Transverse colon (tissue), 4 donors: ENCODE results near the gene FERMT3. TPM values are rescaled to one million over a fixed set of nuclear protein-coding genes. Genes with fewer than 3 reads are reported as not detected.
A peak's percentile ranks its signal among the peaks of the same experiment; 100 is the strongest.

ENCODE experiments used
- DNase-seq: peaks from one replicate; pipeline ENCODE4 v3.0.0-alpha.2; 2019
- H3K27ac ChIP-seq, 4 donors: fragments of 200-600 bp; sonication (generic); 2 replicates each; pipeline ENCODE4 v1.5.1; 2016 to 2018; ENCODE audit warnings: inconsistent platforms in 4 of 4
- H3K27me3 ChIP-seq: fragments of 200-600 bp; sonication (generic); 2 replicates; pipeline ENCODE4 v1.5.1; 2017; ENCODE audit warnings: inconsistent platforms
- H3K36me3 ChIP-seq, 4 donors: fragments of 200-600 bp; sonication (generic); 2 replicates each; pipeline ENCODE4 v1.5.1; 2017 to 2019; ENCODE audit warnings: inconsistent platforms in 4 of 4
- H3K4me1 ChIP-seq, 4 donors: fragments of 200-600 bp; sonication (generic); 2 replicates each; pipeline ENCODE4 v1.5.1; 2017 to 2020; ENCODE audit warnings: inconsistent platforms in 4 of 4
- H3K4me3 ChIP-seq, 4 donors: fragments of 200-600 bp; sonication (generic); 1 replicate in 1 of 4; 2 replicates in 3 of 4; pipeline versions ENCODE4 v1.5.1 to v1.6.1; 2017 to 2019; ENCODE audit warnings: inconsistent platforms in 4 of 4
- H3K9me3 ChIP-seq, 2 donors: fragments of 200-600 bp; sonication (generic); 2 replicates each; pipeline ENCODE4 v1.5.1; 2017 to 2019; ENCODE audit warnings: inconsistent platforms in 2 of 2
- EP300 ChIP-seq: sonication (generic); formaldehyde crosslinking; IDR thresholded peaks from one replicate; pipeline ENCODE4 v1.6.1; 2017; ENCODE audit warnings: antibody characterized with exemption, low read depth
- POLR2A ChIP-seq: fragments of 450-650 bp; IDR thresholded peaks from one replicate; pipeline ENCODE4 v1.6.1; 2016; ENCODE audit warnings: antibody characterized with exemption, mild to moderate bottlenecking, moderate library complexity
- POLR2AphosphoS5 ChIP-seq, 3 donors: sonication (generic); formaldehyde crosslinking; IDR thresholded peaks; one replicate each; pipeline ENCODE4 v1.6.1; 2016; ENCODE audit warnings: antibody characterized with exemption in 3 of 3
- WGBS, 2 donors: methylation state at CpG; one replicate each; pipeline ENCODE4 v1.1.5; 2018; ENCODE audit warnings: low coverage in 1 of 2; 5-methylcytosine and 5-hydroxymethylcytosine counted together
- in situ Hi-C, 4 donors: fragments of 200-750 bp; cut with MboI; loops; one replicate each; pipeline versions ENCODE4 v1.15.0 to v1.15.1; 2017; ENCODE audit warnings: low sequenced_read_pairs in 3 of 4, low pct_ligation_motif_present in 1 of 4, low pct_unique_long_range_greater_than_20kb in 1 of 4
- intact Hi-C: fragments of 100-400 bp; cut with DNase I; formaldehyde crosslinking; loops from one replicate; pipeline ENCODE4 v1.15.1; 2023; ENCODE audit warnings: low total_unique reads
- total RNA-seq, 4 donors: library from RNA; depleted of rRNA; stranded (reverse); fragments of >200 nt; gene quantifications; one replicate each; pipeline ENCODE4 v1.1.0, GENCODE V29; 2016
- TF ChIP-seq, protein P1 (sequence below), 5 experiments: fragments of 200-600 bp in 3 of 5; fragments of 450-650 bp in 2 of 5; sonication (generic) in 3 of 5; IDR thresholded peaks; 1 replicate in 2 of 5; 2 replicates in 3 of 5; pipeline ENCODE4 v1.5.1; 2016 to 2017; ENCODE audit warnings: antibody characterized with exemption in 5 of 5, inconsistent platforms in 3 of 5, mild to moderate bottlenecking in 2 of 5, moderate library complexity in 1 of 5

FERMT3 gene
- total RNA-seq, 4 donors from 2014 or later, result 14.6 to 63.3 (median 28.6) TPM

DNA sequence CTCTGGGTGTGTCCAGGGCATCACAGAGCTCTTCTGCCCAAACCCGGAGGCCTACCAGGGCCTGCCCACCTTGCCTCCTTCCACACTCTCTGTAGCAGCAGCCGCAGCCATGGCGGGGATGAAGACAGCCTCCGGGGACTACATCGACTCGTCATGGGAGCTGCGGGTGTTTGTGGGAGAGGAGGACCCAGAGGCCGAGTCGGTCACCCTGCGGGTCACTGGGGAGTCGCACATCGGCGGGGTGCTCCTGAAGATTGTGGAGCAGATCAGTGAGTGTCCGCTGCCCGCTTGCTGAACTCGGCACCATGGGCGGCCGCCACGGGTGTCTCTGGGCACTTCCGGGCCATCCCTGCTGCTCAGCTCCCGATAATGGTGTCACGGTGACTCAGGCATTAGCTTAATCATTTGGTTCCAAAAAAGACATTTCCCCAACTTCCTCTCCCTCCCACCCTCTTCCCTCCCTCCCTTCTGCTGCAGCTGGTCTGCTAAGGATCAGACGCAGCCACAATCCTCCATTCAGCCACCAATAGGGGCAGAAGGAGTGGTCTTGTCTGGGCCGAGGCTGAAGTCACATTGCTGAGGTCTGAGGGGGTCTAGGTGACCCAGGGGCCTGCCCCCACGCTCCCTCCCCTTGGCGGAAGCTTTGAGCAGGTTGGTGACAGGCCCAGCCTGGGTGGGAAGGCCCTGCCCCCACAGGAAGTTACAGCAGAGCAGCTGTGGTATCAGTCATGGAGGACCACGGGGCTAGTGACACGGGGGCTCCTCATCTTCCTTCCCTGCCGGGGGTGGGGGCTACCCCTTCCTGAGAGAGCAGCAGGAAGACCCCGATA, 950 bp downstream of the FERMT3 start:
- H3K36me3 ChIP-seq, result peaks cover 0 to 18% (median 7%) of the 10 kb centered on the region in 4 donors
- TF ChIP-seq, protein P1, sequence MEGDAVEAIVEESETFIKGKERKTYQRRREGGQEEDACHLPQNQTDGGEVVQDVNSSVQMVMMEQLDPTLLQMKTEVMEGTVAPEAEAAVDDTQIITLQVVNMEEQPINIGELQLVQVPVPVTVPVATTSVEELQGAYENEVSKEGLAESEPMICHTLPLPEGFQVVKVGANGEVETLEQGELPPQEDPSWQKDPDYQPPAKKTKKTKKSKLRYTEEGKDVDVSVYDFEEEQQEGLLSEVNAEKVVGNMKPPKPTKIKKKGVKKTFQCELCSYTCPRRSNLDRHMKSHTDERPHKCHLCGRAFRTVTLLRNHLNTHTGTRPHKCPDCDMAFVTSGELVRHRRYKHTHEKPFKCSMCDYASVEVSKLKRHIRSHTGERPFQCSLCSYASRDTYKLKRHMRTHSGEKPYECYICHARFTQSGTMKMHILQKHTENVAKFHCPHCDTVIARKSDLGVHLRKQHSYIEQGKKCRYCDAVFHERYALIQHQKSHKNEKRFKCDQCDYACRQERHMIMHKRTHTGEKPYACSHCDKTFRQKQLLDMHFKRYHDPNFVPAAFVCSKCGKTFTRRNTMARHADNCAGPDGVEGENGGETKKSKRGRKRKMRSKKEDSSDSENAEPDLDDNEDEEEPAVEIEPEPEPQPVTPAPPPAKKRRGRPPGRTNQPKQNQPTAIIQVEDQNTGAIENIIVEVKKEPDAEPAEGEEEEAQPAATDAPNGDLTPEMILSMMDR (IDR thresholded peaks at IDR 0.05), result no peak
- peak in 1 of 3 donors; percentile 10 for TF ChIP-seq POLR2AphosphoS5 (IDR thresholded peaks at IDR 0.05)
- peak; percentile 21 for TF ChIP-seq POLR2A
- H3K9me3 ChIP-seq, result no peaks in the 10 kb centered on the region
- WGBS, 2 donors, result 59% methylated on average over 28 of the region's 30 CpGs; no CpG with 5 or more reads in 1 of the 2 donors
- intact Hi-C loops, result no loop called here
- DNase-seq, result peak; percentile 74
- peak overlapping the region; percentile 73 to 85 (median 80) for H3K27ac ChIP-seq
- H3K4me3 ChIP-seq, result peak overlapping the region in 3 of 4 donors; percentile 12 to 52 (median 34)
- in situ Hi-C loops, result loop anchor here in 1 of 4 donors (10.0 kb wide), 1 partner anchor 87 kb away; the partner anchor contains the start of gene KCNK4
- no peaks in the 10 kb centered on the region for H3K27me3 ChIP-seq
- peaks cover 7 to 38% (median 34%) of the 10 kb centered on the region in 4 donors for H3K4me1 ChIP-seq

DNA sequence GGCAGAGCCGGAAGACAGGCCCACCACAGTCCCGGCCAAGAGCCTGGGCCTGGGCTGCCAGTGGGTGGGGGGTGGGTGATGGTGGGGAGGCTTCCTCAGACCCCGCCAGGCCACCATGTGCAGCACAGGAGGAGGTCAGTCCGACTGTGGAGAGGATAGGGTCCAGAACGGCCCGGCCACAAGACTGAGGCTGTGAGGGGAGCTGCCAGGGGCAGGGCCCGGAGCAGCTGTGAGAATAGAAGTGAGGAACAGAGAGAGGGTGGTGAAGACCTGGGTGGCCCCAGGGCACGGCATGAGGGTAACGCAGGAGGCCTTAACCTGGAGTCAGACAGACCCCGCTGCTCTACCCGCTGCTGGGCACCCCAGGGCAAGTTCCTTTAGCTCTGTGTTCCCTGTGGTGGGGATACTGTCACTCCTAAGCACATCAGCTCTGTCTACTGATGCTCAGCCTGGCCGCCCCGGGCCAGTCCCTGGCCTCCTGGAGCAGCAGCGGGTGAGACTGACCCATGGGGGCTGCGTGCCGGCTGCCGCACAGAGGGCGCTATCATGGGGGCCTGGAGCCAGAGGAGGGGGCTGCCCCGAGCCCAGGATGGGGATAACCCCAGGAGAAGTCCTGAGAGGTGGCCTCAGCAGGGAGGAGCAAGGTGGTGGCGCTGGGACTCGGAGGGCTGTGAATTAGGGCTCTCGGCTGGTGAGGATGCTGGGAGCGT, 1.7 kb downstream of the FERMT3 start:
- Histone ChIP-seq H3K36me3 (peaks cover 0 to 11% (median 4%) of the 10 kb centered on the region in 4 donors), H3K27ac (peak overlapping the region; percentile 73 to 85 (median 80)), H3K4me1 (peaks cover 7 to 38% (median 34%) of the 10 kb centered on the region in 4 donors), H3K9me3 (no peaks in the 10 kb centered on the region), H3K27me3 (no peaks in the 10 kb centered on the region), H3K4me3 (peak overlapping the region in 2 of 4 donors; percentile 34 to 52)
- DNase-seq, result no peak
- in situ Hi-C loops (loop anchor here in 1 of 4 donors (10.0 kb wide), 1 partner anchor 87 kb away; the partner anchor contains the start of gene KCNK4), intact Hi-C loops (no loop called here)
- 83 to 100% methylated on average over 2 to 23 of the region's 23 CpGs for WGBS, 2 donors
- no peak for TF ChIP-seq EP300
- no peak for TF ChIP-seq POLR2A
- TF ChIP-seq POLR2AphosphoS5 (IDR thresholded peaks at IDR 0.05), result no peak
- TF ChIP-seq, protein P1 (IDR thresholded peaks at IDR 0.05), result no peak

DNA sequence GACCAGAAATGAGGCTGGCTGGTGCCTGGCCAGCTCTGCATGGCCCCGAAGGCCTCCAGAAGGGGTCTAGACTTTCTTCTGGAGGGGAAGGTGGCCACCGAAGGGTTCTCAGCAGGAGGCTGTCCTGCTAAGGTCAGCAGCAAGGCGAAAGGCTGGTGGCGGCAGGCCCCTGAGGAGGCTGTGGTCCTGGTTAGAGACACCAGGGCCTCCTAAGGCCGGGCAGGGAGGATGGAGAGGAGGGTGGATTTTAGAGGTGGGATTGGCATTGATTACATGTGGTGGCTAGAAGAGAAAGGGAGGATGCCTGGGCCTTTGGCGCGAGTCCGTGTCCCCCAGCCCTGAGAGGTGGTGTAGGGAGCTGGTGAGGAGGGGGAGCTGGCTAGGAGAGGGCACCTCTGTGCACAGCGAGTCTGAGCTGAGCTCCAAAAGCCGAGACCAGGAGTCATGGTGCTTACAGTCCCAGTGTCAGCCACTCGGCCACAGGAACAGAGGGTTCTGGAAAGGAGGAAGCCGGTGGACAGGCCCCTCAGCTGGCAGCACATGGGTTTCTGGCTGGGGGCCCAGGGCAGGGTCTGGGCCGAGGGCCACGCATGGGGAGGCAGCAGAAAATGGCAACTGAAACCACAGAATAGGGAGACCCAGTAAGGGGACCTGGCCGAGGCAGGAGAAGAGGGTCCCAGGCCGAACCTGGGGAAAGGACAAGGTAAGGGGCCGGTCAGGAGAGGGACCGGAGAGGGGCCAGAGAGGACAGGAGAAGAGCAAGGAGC, 2.5 kb downstream of the FERMT3 start:
- in situ Hi-C loops (loop anchor here in 1 of 4 donors (10.0 kb wide), 1 partner anchor 86 kb away; the partner anchor contains the start of gene KCNK4), intact Hi-C loops (no loop called here)
- no peak for DNase-seq
- Histone ChIP-seq H3K27me3 (no peaks in the 10 kb centered on the region), H3K4me1 (peaks cover 7 to 38% (median 33%) of the 10 kb centered on the region in 4 donors), H3K36me3 (peaks cover 0 to 3% (median under 1%) of the 10 kb centered on the region in 4 donors), H3K27ac (peak overlapping the region in 3 of 4 donors; percentile 73 to 85 (median 79)), H3K9me3 (no peaks in the 10 kb centered on the region), H3K4me3 (no peak overlapping the region)
- TF ChIP-seq EP300 (no peak), POLR2AphosphoS5 (IDR thresholded peaks at IDR 0.05) (no peak), POLR2A (no peak)
- TF ChIP-seq, protein P1 (IDR thresholded peaks at IDR 0.05), result no peak
- 87 to 88% methylated on average over 11 to 18 of the region's 18 CpGs for WGBS, 2 donors
